SK-N-SH treated with all-trans-retinoic acid at 6 μM for 48 hours (cell line): ENCODE results near the gene GDPGP1.

Source experiments
- GLIS3 ChIP-seq: fragments of 250-450 bp; sonication (Bioruptor Pico); IDR thresholded peaks from 2 replicates; pipeline ENCODE4 v1.5.0; 2020; ENCODE audit warnings: mild to moderate bottlenecking, moderate library complexity
- ISL1 ChIP-seq: fragments of 250-450 bp; sonication (Bioruptor Pico); IDR thresholded peaks from 2 replicates; pipeline ENCODE4 v2.1.2; 2022; ENCODE audit warnings: mild to moderate bottlenecking, moderate library complexity
- PATZ1 ChIP-seq: fragments of 250-450 bp; sonication (Bioruptor Pico); IDR thresholded peaks from 2 replicates; pipeline ENCODE4 v1.8.0; 2020; ENCODE audit warnings: mild to moderate bottlenecking, moderate library complexity, borderline replicate concordance

- TF ChIP-seq ISL1 (CRISPR knock-in tag) (no peak), PATZ1 (CRISPR knock-in tag) (no peak), GLIS3 (CRISPR knock-in tag) (no peak)
These were observed 9.0 kb upstream of the GDPGP1 start for GRCh38 chr15:90225047-90225446.
